GM21529 (cell line): Measurements from ENCODE around the gene PPARA.

Experiments used
- ATAC-seq: cut with Tn5 transposase; IDR thresholded peaks from one replicate; pipeline ENCODE4 v1.9.1; 2021; ENCODE audit not compliant: unreplicated experiment

Gene PPARA

DNA sequence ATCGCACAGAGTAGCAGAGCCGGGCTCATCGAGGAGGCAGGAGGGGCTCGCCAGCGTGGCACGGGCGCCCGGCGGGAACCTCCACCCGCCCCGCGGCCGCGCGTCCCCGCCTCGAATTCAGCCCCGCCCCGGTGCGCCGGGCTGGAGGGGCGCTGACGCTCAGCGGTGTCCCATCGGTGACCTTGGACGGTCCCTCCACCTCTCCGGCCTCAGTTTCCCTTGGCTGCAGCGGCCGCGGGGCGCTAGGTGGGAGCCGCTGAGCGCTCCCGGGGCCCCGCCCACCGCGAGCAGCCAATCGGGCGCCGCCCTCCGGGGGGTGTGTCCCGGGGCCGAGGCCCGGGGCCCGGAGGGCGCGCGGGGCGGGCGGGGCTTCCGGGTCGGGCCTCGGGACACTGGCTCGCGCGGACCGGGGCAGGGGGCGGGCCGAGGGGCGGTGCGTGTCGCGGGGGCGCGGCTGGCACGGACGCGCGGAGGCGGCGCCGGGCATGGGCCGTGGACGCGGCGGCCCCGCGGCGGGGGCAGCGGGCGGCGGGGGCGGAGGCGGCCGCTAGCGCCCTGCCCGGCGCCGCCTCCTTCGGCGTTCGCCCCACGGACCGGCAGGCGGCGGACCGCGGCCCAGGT lies at the start of gene PPARA:
TSS of gene PPARA (plus strand) at position 493 of the 621 bp plus-strand sequence. CDS start 47,858 bp downstream, outside the sequence.
- ATAC-seq = peak; percentile 73

DNA sequence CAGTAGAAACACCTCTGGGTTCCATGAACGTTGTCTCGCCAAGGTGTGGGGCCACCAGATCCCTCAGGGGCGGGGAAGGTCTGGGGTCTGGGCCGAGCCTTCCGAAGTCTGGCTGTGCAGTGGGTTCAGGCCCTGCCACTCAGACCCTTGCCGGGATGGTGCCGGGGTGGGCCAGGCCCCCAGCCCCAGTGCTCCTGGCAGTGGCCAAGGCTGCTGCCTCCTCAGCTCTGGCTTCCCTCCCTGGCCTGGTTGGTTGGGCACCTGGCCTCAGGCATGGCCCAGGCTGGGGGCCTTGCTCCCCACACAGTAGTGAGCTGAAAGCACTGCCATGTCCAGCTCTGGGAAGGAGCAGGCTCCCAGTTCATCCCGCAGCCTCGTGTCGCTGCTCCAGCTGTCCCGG lies 48.2 kb upstream of the PPARA start:
- no peak for ATAC-seq

- ATAC-seq = no peak
These were observed 47.6 kb upstream of the PPARA start for GRCh38 chr22:46102752-46103151.

DNA sequence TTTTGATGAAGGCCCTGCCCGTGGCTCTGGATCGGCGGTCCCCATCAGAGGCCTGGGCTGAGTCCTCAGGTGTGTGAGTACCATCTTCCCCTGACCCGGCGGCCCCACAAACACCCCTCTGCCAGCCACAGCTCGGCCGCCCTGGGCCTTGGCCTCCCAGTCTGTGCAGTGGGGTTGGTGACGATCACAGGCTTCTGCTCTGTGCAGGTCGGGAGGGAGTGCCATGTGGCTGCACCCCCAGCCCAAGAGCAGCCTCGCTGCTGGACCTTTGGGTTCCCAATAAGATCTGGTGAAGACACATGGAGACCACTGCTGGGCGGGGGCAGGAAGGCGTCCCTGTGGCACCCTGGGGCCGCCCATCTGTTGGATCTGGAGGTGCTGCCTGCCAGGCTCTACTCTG lies 47.1 kb upstream of the PPARA start:
- ATAC-seq = no peak

GRCh38 chr22:46103664-46104063 lies 46.7 kb upstream of the PPARA start:
- ATAC-seq = no peak

DNA sequence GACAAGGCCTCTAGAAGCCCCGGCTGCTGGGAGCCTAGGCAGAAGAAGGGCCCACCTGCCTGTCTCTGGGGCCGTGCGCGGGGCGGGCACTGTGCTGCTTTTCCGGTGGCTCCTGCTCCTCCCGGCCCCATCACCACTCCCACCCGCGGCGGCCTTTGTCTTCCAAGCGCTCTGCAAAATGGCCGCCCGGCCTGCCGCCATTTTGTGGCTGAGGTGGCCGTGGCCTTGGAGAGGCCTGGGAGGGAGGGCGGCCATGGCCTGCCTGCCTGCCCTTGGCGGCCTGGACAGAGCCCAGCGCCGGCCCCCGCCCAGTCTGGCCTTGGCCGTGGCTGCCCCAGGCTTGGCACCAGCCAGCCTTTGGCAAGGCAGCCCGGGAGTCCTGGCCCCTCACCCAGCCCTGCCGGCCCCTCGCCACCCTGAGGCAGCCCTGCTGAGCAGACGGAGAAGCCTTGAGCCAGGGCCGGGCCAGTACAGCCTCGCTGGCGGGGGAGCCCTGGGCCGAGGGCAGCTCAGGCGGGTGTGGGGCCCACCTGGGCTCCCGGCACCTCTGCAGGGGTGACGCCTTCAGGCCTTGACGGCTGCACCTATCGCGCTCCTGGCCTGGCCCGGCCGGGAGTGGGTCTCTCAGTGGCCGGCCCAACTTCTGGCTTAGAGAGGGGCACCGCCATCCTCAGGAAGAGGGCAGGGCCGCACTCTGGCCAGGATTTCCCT lies 46.0 kb upstream of the PPARA start:
- ATAC-seq = no peak

- no peak for ATAC-seq
These were observed 45.3 kb upstream of the PPARA start for GRCh38 chr22:46104881-46105493.

DNA sequence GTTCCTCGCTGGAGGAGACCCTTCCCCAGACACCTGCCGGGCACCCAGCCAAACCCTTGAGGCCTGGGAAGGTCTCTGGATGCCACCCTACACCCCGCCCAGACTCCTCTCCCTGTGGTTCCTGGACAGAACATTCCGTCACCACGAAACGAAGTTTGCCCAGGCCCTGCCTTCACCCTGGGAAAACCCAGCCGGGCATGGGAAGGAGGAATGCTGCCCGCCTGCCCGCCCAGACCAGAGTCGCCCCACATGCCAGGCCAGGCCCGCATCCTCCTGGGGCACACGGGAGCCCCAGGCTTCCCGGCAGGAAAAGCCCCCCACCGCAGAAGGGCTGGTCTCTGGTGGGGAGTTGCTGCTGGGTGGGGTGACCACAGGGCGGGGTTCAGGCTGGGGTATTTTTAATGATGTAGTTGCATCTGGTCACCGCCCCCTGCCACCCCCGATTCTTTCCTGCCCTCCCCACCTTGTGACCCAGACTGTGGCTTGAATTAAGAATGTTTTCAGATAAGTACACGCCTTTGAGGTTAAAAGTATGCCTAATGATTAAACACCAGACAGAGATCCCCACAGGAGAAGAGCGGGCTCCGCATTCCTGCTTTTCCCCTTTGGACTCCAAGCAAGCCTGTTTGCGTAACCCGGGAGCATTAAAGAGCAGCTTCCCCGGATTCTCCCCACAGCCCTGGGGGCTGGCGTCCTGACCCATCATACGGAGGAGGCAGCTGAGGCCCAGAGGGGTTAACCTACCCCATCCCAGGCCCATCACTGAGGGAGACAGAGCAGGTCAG lies 44.6 kb upstream of the PPARA start:
- ATAC-seq = no peak

- no peak for ATAC-seq
These were observed 43.9 kb upstream of the PPARA start for GRCh38 chr22:46106279-46107022.

DNA sequence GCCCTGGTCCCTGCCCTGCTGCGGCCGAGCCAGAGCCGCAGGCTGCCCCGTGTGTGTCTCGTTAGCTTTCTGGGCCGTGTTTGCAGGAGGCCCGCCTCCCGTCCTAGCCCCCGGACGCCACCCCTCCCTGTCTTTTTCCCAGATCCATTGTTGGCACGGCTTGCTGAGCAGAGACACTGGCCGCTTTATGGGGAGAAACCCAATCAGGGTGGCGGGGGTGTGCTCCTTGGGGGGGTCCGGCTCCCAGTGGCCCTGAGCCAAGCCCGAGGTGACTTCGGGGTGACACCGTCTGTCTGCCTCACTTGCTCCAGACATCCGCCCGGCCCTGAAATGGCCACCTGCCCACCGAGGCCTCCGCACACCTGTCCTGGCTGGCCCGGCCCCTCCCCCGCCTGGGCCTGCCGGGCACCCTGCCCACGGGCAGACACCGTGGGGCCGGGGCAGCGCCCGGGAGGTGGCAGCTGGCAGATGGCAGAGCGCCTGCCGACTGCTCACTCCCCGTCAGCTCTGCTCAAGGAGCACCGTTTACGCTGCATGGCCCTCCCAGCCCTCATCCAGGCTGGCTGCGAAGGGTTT lies 43.1 kb upstream of the PPARA start:
- ATAC-seq = no peak

DNA sequence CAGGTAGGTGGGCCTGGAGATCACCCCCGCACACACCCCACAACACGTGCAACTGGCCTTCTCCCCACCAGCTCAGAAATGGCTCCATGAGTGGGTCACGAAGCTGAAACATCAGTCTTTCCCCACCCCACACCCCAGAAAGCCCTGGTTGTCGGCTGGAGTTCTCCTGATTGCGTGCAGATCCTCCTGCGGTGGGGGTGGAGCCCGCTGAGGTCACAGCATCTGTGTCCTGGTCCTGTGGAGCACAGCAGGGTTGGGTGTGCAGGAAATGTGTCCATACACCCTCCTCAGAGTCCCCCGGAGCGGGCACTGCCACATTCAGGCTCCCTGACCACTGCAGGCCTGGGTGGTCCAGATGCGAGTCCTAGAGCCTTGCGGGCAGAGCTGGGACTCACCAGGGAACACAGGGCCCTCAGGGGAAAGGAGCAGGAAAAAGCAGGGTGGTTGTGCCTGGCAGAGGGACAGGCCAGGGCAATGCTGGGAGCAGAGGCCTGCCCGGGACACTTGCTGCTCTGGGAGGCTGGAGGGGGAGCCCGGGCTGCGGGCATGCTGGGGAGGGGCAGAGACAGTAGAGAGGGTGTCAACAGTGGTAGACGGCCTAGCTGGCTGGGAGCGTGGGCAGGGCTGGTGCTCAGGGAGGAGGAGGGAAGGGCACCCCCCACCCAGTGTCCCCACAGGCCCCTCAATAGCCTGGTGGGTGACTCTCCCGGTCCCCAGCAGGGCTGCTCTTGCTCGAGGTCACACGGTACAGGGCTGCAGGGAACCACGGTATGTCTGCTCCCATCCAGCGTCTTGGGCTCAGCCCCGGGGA lies 42.4 kb upstream of the PPARA start:
- no peak for ATAC-seq

DNA sequence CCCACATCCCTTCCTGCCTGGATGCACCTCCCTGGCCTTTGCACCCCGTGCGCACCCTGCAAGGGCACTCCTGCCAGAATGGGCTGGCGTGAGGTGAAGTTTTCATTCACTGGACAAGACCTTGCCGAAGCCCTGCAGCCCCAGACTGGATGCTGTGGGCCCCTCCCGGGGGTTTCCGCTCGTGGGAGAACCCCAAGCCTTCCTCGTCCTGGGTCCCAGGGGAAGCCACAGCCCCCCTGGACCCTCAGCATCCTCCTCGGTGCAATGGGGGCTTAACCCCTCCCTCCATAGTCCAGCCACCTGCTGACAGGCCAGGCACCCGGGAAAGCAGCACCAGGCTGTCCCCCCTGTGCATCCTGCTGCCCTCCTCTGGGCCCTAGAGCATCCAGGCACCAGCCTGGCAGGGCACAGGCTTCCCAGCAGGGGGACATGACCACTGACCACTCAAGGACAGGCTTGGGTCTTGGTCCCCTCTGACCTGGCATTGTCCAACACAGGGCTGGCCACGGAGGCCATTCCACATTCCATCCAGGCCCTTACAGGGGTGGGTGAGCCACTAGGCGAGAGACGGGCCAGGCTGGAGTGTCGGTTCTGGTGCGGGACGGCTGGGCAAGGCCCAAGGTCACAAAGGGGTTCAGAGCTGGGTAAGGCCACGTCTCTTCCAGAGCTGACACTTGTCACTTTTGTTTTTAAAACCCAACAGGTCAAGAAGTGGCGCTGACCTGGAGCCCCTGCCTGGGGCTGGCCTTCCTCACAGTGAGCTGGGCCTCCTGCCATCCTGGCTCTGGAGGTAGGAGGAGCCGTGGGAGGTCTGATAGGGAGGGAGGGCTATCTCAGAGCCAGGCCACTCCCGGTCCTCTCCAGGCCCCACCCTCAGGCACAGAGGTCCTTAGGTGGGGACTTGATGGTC lies 41.5 kb upstream of the PPARA start:
- ATAC-seq = no peak

DNA sequence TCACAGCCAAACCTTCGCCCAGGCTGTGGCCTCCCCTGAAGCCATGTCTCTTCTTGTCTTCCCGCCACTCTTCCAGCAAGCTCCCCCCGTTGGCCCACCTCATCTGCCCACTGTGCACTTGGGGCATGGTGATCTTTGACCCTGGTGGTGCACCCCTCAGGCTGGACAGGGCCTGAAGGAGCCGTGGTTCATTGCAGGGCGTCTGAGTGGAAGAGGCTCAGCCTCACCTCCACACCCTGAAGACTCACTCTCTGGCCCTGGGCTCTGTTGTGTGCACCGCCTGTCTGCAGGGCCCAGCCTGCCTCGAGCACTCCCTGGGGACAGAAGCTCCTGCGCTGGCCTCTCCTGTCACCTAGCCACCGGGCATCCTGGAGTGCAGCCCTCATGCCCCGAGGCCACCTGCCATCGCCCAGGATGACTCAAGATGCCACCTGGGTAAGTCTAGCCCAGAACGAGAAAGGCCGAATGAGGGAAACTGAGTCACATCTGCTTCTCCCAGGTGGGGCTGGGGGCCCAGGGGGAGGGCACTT lies 40.8 kb upstream of the PPARA start:
- ATAC-seq = no peak

DNA sequence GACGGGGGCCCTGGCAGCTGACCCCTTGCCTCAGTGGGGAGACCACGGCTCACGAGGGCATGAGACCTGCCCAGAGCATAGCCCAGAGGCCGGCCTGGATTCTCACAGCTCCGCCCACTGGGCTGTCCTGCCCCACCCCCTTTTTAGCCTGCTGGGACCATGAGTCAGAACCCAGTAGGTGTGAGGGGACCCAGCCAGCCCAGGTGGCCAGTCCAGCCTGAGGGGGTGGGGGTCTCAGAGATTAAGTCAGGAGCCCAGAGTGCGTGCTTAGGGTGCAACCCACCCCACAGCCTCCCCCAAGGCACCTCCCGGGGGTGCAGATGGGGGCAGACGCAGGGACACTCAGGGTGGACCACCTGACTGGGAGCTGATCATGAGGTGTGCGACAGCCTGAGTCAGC lies 40.1 kb upstream of the PPARA start:
- no peak for ATAC-seq

GRCh38 chr22:46111645-46112306 lies 38.5 kb upstream of the PPARA start:
- no peak for ATAC-seq

DNA sequence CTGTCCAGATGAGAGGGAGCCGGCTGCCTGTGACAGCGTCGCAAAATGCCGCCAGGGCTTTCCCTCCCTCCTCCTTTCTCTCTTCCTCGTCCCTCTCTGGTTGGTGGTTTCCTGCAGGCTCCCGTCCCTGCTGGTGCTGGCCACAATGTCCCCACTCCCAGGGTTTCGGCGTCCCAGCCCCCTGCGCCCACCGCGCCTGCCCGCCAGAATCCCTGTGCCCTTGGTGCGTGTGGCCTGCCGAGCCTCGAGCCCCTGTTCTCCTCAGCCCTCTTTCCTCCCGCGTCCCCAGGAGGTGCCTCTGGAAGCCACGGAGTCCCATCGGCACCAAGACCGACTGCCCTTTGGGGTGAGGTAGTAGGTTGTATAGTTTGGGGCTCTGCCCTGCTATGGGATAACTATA lies 37.9 kb upstream of the PPARA start:
- ATAC-seq = no peak

GRCh38 chr22:46113110-46113909 lies 37.0 kb upstream of the PPARA start:
- no peak for ATAC-seq
